CD1c-positive myeloid dendritic cell (primary cell): ENCODE results near the gene SPTBN4.
"Not testable (repeated sequence)": the region's sequence is repeated elsewhere in the genome, so short reads cannot be mapped to it uniquely, and the experiment has no call there.

Experiments
- DNase-seq: peaks from one replicate; pipeline ENCODE4 v3.0.0-alpha.2; 2016; ENCODE audit errors: extremely low spot score

The SPTBN4 gene

DNA sequence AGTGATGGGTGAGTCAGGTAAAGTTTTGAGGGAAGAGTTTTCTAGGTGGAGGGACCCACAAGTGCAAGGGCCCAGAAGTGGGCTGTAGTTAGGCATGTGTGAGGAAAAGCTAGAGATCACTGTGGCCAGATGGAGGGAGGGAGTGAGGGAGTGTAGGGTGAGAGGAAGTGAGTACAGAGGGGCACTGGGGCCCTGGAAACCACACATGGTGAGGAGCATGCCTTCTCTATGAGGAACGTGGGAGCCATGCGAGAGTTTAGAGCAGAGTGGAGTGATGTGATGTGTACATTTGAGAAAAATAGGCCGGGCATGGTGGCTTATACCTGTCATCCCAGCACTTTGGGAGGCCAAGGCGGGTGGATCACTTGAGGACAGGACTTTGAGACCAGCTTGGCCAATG, 95.1 kb downstream of the SPTBN4 start:
- no peak for DNase-seq

DNA sequence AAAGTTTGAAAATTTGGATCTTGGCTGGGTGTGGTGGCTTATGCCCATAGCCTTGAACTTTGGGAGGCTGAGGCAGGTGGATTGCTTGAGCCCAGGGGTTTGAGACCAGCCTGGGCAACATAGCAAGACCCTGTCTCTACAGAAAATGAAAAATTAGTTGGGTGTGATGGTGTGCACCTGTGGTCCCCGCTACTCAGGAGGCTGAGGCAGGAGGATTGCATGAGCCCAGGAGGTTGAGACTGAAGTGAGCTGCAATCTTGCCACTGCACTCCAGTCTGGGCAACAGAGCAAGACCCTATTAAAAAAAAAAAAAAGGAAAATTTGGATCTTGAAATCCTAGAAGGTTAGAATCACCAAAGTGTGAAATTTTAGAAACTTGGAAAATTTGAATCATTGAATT, 97.7 kb downstream of the SPTBN4 start:
- DNase-seq, result not testable (repeated sequence)

DNA sequence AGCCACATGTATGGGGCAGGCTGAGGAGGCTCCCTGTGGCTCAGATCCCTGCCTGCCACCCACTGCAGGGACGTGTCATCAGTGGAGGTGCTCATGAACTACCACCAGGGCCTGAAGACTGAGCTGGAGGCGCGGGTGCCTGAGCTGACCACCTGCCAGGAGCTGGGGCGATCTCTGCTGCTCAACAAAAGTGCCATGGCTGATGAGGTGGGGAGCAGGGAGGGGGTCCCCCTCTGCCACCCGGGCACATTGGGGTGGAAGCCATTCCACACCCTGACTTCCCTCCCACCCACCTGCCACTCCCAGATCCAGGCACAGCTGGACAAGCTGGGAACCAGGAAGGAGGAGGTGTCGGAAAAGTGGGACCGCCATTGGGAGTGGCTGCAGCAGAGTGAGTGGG, 98.6 kb downstream of the SPTBN4 start:
- DNase-seq, result no peak

DNA sequence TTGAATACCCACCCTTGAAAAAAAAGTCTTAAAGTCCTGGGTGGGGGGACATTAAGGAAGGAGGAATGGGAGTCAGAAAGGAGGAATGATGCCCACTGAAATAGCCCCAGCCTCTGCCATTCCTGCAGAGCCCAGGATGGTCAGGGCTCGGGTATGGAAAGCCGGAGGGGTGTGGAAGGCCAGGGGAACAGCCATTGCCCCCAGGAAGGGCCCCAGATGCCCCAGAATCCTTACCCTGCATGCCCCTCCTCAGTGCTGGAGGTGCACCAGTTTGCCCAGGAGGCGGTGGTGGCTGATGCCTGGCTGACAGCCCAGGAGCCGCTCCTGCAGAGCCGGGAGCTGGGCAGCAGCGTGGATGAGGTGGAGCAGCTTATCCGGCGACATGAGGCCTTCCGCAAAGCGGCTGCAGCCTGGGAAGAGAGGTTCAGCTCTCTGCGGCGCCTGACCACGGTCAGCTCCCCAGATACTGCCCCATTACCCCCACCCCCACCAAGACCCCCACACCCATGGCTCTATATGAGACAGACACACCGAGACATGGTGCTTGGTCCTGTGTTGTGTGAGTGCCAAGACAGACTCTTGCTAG, 99.2 kb downstream of the SPTBN4 start:
- no peak for DNase-seq

DNA sequence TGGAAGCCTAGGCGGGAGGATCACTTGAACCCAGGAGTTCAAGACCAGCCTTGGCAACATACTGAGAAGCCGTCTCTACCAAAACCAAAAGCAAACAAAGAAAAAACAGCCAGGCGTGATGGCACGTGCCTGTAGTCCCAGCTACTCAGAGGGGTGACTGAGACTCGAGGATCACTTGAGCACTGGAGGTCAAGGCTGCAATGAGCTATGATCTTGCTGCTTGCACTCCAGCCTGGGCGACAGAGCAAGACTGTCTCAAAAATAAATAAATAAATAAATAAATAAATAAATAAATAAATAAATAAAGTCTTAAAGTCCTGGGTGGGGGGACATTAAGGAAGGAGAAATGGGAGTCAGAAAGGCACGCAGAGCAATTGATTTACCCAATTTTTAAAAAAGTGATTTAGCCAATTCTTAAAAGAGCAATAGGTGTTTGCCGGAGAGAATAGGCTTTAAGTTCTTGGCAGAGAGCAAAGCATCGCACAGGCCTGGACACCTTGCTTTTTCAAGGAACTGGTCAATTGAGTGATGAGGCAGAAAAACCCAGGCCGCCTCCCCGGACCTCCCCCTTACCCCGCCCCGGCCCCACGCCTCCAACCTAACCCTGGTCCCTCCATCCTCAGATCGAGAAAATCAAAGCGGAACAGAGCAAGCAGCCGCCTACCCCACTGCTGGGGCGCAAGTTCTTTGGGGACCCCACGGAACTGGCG, 100.4 kb downstream of the SPTBN4 start:
- peak; percentile 65 for DNase-seq

DNA sequence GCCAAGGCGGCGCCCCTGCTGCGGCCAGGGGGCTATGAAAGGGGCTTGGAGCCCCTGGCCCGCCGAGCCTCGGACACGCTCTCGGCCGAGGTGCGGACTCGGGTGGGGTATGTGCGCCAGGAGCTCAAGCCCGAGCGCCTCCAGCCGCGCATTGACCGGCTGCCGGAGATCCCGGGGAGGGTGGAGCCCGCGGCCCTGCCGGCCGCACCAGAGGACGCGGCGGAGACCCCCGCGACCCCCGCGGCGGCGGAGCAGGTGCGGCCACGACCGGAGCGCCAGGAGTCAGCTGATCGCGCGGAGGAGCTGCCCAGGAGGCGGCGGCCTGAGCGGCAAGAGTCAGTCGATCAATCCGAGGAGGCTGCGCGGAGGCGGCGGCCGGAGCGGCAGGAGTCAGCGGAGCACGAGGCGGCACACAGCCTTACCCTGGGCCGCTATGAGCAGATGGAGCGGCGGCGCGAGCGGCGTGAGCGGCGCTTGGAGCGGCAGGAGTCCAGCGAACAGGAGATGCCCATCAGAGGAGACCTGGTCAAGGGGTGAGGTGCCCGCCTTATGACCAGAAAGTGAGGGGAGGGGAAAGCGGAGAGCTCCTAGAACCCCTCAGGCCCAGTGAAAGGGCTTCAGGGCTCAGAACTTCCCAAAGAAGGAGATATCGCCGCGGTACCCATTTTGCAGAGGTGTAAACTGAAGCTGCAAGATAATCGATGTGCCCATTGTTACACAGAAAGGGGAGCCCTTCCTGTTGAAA, 101.1 kb downstream of the SPTBN4 start:
- peak; percentile 17 for DNase-seq

DNA sequence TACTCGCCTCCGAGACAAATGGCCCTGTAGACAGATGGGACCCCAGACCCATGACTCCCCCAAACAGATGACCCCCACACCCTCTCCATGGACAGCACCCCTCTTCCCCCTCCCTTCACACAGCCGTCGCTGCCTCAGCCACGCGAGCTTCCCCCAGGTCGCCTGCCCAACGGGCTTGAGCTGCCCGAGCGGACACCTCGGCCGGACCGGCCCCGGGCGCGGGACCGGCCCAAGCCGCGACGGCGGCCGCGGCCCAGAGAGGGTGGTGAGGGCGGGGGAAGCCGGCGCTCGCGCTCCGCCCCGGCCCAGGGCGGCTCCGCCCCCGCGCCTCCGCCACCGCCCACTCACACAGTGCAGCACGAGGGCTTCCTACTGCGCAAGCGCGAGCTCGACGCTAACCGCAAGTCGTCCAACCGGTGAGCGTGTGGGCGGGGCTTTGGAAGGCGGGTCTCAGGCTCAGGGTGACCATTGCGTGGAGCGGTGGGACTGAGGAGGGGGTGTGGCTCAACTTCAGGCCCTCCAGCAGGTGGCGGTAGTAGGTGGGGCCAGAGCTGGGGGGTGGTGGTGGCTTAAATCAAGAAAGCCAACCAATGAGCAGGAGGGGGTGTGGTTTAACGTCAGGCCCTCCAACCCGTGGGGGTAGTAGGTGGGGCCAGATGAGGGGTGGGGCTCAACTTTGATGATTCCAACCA, 103.7 kb downstream of the SPTBN4 start:
- peak; percentile 99 for DNase-seq

DNA sequence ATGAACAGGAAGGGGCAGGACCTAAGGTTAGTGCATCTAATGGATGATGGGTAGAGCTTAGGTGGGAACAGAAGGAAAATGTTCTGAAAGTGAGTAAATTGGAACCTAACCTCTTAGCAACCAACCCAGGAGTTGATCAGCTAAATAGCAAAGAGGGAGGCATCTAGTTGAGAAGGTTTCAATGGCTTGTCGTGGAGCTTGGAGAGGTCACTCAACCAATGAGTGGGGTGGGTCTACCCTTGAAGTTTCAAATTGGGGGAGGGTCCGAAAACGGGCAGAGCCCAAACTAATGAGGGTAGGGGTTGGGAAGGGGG, 104.2 kb downstream of the SPTBN4 start:
- DNase-seq, result no peak

DNA sequence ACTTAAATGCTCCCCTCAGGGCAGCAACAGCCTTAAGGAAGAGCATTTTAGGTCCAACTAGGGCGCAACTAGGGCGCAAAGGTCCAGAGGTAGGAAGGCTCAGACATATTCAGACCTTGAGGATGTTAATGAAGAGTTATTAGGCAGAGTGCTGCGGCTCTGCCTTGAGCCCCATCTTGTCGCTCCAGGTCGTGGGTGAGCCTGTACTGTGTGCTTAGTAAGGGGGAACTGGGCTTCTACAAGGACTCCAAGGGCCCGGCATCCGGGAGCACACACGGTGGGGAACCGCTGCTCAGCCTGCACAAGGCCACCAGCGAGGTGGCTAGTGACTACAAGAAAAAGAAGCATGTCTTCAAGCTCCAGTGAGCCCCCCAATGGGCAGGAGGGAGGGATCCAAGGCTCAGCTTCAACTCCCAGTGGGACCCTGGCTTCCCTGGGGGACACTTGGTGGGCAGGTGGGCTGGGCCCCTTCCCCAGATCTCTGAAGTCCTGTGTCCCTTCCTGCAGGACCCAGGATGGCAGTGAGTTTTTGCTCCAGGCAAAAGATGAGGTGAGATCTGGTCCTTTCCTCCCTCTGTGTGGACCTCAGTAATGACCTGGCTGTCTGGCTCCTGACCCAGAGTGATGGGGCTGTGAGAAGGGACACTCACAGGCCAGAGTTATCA, 105.2 kb downstream of the SPTBN4 start:
- DNase-seq, result no peak

DNA sequence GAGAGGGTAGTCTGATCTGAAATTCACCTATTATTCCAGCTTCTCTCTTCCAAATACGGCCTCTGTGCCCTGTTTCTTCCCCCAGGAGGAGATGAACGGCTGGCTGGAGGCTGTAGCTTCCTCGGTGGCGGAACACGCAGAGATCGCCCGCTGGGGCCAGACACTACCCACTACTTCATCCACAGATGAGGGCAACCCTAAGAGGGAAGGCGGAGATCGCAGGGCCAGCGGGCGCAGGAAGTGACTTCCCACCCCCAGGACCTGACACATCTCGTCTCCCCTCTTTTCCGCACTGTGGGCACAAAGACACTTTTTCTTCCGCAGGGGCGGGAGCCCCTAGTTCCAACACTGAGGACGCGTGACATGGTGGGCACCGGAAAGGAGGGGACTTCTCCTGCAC, 108.5 kb downstream of the SPTBN4 start:
- no peak for DNase-seq

DNA sequence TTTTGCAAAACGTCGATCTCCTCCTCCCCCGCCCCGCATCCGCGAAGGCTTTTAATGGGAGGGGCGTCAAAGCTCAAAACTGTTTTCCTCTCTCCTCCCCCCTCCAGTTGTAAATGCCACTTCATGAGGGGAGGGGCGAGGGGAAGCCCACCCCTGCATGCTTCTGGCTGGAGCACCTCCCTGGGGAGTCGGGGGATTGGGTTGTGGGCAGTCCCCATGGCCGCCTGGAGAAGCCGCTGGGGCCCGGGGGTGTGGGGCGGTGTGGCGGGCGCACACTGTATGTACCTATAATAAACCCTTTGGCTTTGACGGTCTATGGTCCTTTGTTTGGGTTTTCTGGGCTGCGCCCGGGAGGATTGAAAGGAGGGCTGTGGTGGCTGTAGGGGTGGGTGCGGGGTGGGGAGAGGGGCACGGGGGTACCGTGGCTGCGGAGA, 109.4 kb downstream of the SPTBN4 start:
- DNase-seq, result no peak

DNA sequence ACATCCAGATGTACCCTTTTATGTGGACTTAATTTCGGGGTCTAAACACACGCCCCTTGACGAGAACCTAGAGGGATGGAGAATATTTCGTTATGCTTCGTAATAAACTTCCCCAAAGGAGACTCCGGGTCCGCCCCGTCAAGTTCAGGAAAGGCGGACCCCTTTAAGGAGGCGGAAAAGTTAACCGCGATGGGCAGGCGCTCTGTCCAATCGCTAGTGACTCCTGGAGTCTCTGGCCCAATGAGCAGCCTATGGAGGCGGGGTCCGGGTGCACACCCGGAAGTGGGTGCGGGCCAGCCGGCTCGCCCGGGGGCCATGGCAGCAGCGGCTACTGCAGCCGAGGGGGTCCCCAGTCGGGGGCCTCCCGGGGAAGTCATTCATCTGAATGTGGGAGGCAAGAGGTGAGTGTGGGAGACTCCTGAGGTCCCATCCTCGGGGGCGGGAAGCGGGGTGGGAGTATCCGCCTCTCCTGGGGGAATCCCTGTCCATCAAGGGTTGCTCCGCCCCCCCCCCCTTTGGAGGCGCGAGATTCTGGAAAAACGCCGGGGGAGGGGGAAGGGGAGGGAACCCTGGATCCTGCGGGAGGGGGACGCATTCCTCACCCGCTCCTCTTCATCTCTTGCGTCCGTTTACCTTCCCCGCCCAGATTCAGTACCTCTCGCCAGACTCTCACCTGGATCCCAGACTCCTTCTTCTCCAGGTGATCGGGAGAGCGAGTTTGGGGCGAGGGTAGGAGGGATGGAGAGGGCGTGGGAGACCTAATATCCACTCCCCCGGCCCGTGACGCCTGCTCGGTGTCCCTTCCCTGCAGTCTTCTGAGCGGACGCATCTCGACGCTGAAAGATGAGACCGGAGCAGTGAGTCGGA, 110.0 kb downstream of the SPTBN4 start, which contains the start of gene SHKBP1:
TSS of gene SHKBP1 (plus strand) at position 289 of the 867 bp plus-strand sequence. CDS start at position 316, 27 bp downstream.
- DNase-seq, result peak; percentile 98

DNA sequence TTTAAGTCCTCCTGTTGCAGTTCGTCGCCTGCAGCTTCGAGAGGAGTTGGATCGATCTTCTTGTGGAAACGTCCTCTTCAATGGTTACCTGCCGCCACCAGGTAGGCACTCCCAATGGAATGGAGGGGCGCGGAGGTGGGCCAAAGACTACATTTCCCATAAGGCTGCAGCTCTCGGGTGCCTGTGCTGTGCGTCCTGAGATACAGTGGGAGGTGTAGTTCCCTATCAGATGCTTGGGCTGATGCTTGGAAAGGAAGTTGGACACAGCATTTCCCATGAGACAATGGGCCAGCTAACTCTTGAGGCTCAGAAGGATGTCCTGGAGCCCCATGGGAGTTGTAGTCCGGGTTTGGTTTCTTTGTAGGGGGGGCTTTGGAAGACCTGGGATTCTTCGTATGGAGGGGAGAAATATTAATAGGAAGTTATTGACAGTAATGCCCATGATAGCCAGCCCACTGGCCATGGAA, 111.7 kb downstream of the SPTBN4 start:
- peak; percentile 88 for DNase-seq

DNA sequence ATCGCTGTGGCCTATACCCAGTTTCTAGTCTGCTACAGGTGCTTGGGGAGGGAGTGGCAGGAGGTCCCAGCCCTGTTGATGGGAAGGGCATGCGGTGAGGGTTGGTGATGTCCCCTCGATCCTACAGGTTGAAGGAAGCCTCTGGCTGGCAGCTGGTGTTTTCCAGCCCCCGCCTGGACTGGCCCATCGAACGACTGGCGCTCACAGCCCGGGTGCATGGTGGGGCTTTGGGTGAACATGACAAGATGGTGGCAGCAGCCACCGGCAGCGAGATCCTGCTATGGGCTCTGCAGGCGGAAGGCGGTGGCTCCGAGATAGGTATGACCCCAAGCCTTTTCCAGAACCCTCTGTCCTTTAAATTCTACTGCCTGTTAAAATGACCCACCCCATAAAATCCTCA, 113.8 kb downstream of the SPTBN4 start:
- no peak for DNase-seq

DNA sequence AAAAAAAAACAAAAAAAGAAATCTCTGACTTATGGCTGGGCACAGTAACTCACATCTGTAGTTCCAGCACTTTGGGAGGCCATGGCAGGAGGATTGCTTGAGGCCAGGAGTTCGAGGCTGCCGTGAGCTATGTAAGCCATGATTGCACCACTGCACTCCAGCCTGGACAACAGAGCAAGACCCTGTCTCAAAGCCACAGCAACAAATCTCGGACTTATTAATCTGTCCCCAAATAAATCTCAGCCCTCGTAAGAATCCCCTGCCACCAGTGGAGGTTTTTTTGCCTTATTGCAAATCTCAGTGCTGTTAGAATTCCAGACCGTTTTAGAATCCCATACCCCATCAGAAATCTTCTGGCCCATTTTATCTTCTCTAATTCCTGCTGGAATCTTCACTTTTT, 114.7 kb downstream of the SPTBN4 start:
- no peak for DNase-seq

DNA sequence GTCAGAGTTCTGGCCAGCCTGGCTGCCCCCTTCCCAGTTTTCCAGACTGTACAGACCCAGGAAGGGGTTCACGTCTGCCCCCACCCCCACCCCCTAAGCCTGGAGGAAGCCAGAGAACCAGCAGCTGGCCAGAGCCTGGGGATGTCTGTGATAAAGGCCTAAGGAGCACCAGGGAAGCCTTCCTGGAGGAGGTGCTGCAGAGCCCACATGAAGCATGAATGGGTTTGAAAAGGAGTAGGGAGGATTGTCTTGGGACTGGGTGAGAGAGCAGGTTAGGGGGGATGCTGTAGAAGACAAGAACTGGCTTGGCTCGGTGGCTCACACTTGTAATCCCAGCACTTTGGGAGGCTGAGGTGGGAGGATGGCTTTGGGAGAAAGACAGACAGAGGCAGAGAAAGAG, 115.7 kb downstream of the SPTBN4 start:
- DNase-seq, result no peak

DNA sequence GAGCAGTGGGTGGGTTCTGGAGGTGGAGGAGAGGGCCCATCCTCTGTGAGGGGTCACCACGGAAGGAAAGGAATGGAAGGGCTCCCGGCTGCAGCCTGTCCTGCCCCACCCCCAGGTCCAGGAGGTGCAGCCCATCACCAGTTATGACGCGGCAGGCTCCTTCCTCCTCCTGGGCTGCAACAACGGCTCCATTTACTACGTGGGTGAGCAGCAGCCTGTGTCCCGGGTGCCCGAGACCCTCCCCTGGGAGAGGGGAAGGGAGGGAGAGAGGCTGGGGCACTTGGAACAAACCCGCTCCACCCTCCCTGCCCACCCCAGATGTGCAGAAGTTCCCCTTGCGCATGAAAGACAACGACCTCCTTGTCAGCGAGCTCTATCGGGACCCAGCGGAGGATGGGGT, 116.5 kb downstream of the SPTBN4 start:
- no peak for DNase-seq

DNA sequence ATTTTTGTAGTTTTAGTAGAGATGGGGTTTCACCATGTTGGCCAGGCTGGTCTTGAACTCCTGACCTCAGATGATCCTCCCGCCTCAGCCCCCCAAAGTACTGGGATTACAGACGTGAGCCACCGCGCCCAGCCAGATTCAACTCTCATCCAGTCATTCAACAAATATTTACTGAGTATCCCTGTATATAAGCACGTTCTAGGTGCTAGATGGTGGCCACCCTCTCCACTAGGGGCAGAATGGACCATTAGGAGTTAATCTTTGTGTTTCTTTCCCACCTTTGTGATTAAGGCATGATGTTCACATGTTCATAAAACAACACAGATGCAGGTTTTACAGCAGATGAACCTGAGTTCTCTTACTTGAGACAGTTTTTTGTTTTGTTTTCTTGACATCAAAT, 117.2 kb downstream of the SPTBN4 start:
- DNase-seq, result no peak

DNA sequence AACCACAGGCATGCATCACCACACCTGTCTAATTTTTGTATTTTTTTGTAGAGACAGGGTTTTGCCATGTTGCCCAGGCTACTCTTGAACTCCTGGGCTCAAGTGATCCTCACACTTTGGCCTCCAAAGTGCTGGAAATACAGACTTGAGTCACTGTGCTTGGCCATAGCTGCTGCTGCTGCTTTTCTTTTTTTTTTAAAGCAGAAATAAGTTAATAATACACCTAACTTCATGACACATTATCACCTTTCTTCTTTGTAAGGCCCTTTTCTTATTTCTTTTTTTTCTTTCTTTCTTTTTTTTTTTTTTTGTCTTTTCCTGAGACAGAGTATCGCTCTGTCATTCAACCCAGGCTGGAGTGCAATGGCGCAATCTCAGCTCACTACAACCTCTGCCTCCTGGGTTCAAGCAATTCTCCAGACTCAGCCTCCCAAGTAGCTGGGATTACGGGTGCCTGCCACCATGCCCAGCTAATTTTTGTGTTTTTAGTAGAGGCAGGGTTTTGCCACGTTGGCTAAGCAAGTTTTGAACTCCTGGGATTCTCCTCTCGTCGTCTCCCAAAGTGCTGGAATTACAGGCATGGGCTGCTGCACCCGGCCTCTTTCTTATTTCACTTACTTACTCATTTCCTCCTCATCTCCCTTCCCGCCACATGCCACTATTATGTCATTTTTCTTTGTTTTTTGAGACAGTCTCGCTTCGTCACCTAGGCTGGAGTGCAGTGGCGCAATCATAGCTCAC, 118.6 kb downstream of the SPTBN4 start:
- DNase-seq, result peak; percentile 70

DNA sequence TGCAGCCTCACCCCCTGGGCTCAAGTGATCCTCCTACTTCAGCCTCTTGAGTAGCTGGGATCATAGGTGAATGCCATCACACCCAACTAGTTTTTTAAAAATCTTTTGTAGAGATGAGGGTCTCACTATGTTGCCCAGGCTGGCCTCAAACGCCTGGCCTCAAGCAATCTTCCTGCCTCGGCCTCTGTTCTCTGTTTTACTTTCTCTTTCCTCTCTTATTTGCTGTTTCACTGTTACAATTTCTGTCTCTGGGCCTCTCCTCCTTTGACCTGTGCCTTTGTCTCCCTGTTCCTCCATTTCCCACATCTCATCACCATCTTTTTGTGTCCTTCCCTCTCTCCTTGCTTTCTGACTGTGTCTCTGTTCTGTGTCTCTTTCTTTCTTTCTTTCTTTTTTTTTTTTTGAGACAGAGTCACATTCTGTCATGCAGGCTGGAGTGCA, 119.2 kb downstream of the SPTBN4 start:
- DNase-seq, result no peak
